HG03342 (cell line): ENCODE measurements around the gene BRAP.
"Not testable (repeated sequence)": the region's sequence is repeated elsewhere in the genome, so short reads cannot be mapped to it uniquely, and the experiment has no call there.

Experiments
- ATAC-seq: cut with Tn5 transposase; IDR thresholded peaks from one replicate; pipeline ENCODE4 v1.9.1; 2021; ENCODE audit warnings: mild to moderate bottlenecking, moderate library complexity; ENCODE audit not compliant: unreplicated experiment

Gene BRAP

GRCh38 chr12:111685811-111686573, at the start of gene BRAP, which contains the start of gene ACAD10:
Gene BRAP, minus strand, starts transcription at chr12:111685956. Its CDS starts 164 bp downstream, at chr12:111685792.
Gene ACAD10, plus strand, starts transcription at chr12:111686053. Its CDS starts 6,657 bp downstream, at chr12:111692710.
- ATAC-seq = peak; percentile 84

- ATAC-seq = no peak
Measured at GRCh38 chr12:111733340-111733915, 47.7 kb upstream of the BRAP start.

GRCh38 chr12:111732786-111733185, 47.0 kb upstream of the BRAP start:
- no peak for ATAC-seq

- ATAC-seq = no peak
Measured at GRCh38 chr12:111730420-111730819, 44.7 kb upstream of the BRAP start.

- no peak for ATAC-seq
Measured at GRCh38 chr12:111728795-111729194, 43.0 kb upstream of the BRAP start.

- not testable (repeated sequence) for ATAC-seq
Measured at GRCh38 chr12:111723646-111724360, 38.0 kb upstream of the BRAP start.

GRCh38 chr12:111720457-111720856, 34.7 kb upstream of the BRAP start:
- ATAC-seq = no peak

- ATAC-seq = not testable (repeated sequence)
Measured at GRCh38 chr12:111719316-111719715, 33.6 kb upstream of the BRAP start.

- ATAC-seq = no peak
Measured at GRCh38 chr12:111715279-111715678, 29.5 kb upstream of the BRAP start.

- no peak for ATAC-seq
Measured at GRCh38 chr12:111706145-111706544, 20.4 kb upstream of the BRAP start.

- ATAC-seq = no peak
Measured at GRCh38 chr12:111705672-111706071, 19.9 kb upstream of the BRAP start.

GRCh38 chr12:111699962-111700361, 14.2 kb upstream of the BRAP start:
- ATAC-seq = no peak

- ATAC-seq = no peak
Measured at GRCh38 chr12:111693818-111694217, 8.1 kb upstream of the BRAP start.

GRCh38 chr12:111692575-111693210, 6.9 kb upstream of the BRAP start:
- ATAC-seq = no peak

GRCh38 chr12:111691262-111691661, 5.5 kb upstream of the BRAP start:
- no peak for ATAC-seq

GRCh38 chr12:111687952-111688351, 2.2 kb upstream of the BRAP start:
- no peak for ATAC-seq

GRCh38 chr12:111687255-111687654, 1.5 kb upstream of the BRAP start:
- no peak for ATAC-seq

- ATAC-seq = no peak
Measured at GRCh38 chr12:111686574-111687105, 884 bp upstream of the BRAP start.

- ATAC-seq = no peak
Measured at GRCh38 chr12:111685322-111685810, 390 bp downstream of the BRAP start.

- not testable (repeated sequence) for ATAC-seq
Measured at GRCh38 chr12:111684485-111685198, 1.1 kb downstream of the BRAP start.
